Prostate gland (tissue), 2 donors: ENCODE results near the gene IPO5. TPM values are rescaled to one million over a fixed set of nuclear protein-coding genes. Genes with fewer than 3 reads are reported as not detected.
"Not testable (repeated sequence)": the region's sequence is repeated elsewhere in the genome, so short reads cannot be mapped to it uniquely, and the experiment has no call there.

Experiments used
- DNase-seq: peaks from one replicate; pipeline ENCODE4 v3.0.0-alpha.2; 2019; ENCODE audit warnings: low spot score
- H3K27ac ChIP-seq, 2 donors: fragments of 200-600 bp; sonication (generic); 2 replicates each; pipeline ENCODE4 v1.5.1; 2017 to 2019
- H3K27me3 ChIP-seq: fragments of 200-600 bp; sonication (generic); replicated peaks from 2 replicates; pipeline ENCODE4 v1.5.1; 2019; ENCODE audit not compliant: insufficient read depth
- H3K36me3 ChIP-seq, 2 donors: fragments of 200-600 bp; sonication (generic); 1 replicate in 1 of 2; 2 replicates in 1 of 2; pipeline versions ENCODE4 v1.5.1 to v1.8.1; 2017 to 2019
- H3K4me1 ChIP-seq: fragments of 200-600 bp; sonication (generic); replicated peaks from 2 replicates; pipeline ENCODE4 v1.5.1; 2019
- H3K4me3 ChIP-seq, 2 donors: fragments of 200-600 bp; sonication (generic); 2 replicates each; pipeline ENCODE4 v1.5.1; 2017 to 2019
- H3K9me3 ChIP-seq: fragments of 200-600 bp; sonication (generic); 2 replicates; pipeline ENCODE4 v1.5.1; 2017
- POLR2A ChIP-seq: fragments of 450-650 bp; IDR thresholded peaks from one replicate; pipeline ENCODE4 v1.6.1; 2016; ENCODE audit warnings: antibody characterized with exemption, mild to moderate bottlenecking
- POLR2AphosphoS5 ChIP-seq: sonication (generic); formaldehyde crosslinking; IDR thresholded peaks from one replicate; pipeline ENCODE4 v1.6.1; 2017; ENCODE audit warnings: antibody characterized with exemption
- WGBS: methylation state at CpG from one replicate; pipeline ENCODE4 v1.1.5; 2018; 5-methylcytosine and 5-hydroxymethylcytosine counted together
- intact Hi-C: fragments of 100-400 bp; cut with DNase I; formaldehyde crosslinking; loops from one replicate; pipeline ENCODE4 v1.14.2; 2022
- total RNA-seq, 2 donors: library from RNA; depleted of rRNA; stranded (reverse); fragments of >200 nt; gene quantifications; one replicate each; pipeline ENCODE4 v1.1.0, GENCODE V29; 2016
- TF ChIP-seq, protein P1 (sequence below), 4 experiments: fragments of 200-600 bp in 2 of 4; fragments of 450-650 bp in 2 of 4; sonication (generic) in 2 of 4; IDR thresholded peaks; 1 replicate in 3 of 4; 2 replicates in 1 of 4; pipeline ENCODE4 v1.5.1; 2016 to 2019; ENCODE audit warnings: antibody characterized with exemption in 4 of 4, mild to moderate bottlenecking in 2 of 4, moderate library complexity in 2 of 4

Gene IPO5
- total RNA-seq, 2 donors from 2014 or later, result 59.4 to 117 TPM

DNA sequence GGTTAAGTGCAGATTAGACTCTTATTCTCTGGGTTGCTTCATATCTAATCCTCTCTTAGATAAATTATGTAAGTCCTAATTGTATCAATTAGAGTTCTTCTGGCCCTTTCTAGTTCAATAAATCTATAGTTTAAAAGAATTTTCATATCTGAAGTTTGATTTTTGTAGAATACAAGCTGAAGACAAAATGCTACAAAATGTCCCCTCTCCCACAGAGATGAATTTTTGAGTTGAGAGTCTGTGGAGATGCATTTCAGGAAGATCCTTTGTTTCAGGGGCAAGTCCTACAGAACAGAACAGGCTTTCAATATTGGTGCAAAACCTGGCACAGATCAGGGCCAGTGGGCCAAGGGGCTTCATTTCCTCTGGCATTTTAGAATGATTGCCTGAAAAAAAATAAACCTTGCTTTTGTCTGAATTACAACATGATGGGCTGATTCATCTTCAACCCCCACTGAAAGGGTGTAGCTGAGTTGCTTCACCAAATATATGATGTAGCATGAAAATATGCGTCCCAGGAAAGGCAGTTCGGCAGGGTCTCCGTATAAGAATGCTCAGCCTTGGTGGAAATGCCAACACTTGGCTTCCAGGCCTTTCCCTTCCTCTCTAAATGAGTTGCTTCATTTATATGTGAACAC lies 6.4 kb upstream of the IPO5 start:
- H3K9me3 ChIP-seq, result no peaks in the 10 kb centered on the region
- H3K27ac ChIP-seq, result no peak overlapping the region
- H3K4me3 ChIP-seq, result no peak overlapping the region
- H3K4me1 ChIP-seq, result no peaks in the 10 kb centered on the region
- intact Hi-C loops, result no loop called here
- H3K27me3 ChIP-seq, result no peaks in the 10 kb centered on the region
- TF ChIP-seq POLR2A, result no peak
- TF ChIP-seq POLR2AphosphoS5, result no peak
- TF ChIP-seq, protein P1, sequence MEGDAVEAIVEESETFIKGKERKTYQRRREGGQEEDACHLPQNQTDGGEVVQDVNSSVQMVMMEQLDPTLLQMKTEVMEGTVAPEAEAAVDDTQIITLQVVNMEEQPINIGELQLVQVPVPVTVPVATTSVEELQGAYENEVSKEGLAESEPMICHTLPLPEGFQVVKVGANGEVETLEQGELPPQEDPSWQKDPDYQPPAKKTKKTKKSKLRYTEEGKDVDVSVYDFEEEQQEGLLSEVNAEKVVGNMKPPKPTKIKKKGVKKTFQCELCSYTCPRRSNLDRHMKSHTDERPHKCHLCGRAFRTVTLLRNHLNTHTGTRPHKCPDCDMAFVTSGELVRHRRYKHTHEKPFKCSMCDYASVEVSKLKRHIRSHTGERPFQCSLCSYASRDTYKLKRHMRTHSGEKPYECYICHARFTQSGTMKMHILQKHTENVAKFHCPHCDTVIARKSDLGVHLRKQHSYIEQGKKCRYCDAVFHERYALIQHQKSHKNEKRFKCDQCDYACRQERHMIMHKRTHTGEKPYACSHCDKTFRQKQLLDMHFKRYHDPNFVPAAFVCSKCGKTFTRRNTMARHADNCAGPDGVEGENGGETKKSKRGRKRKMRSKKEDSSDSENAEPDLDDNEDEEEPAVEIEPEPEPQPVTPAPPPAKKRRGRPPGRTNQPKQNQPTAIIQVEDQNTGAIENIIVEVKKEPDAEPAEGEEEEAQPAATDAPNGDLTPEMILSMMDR (IDR thresholded peaks at IDR 0.05), result no peak
- DNase-seq, result no peak
- H3K36me3 ChIP-seq, result no peaks in the 10 kb centered on the region
- WGBS, result 63% methylated on average over 3 of the region's 3 CpGs

DNA sequence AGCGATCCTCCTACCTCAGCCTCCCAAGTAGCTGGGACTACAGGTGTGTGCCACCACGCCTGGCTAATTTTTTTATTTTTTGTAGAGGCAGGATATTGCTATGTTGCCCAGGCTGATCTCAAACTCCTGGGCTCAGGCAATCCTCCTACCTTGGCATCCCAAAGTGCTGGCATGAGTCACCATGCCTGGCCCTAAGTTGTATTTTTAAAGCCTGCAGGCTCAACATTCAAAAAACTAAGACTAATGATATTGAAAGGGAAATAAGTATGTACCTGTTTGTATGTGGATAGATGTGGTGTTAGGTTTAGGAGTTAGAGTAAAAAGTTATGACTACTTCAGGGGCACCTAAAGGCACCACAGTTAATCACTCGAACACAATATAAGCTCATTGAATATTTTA lies 5.4 kb upstream of the IPO5 start:
- intact Hi-C loops, result no loop called here

DNA sequence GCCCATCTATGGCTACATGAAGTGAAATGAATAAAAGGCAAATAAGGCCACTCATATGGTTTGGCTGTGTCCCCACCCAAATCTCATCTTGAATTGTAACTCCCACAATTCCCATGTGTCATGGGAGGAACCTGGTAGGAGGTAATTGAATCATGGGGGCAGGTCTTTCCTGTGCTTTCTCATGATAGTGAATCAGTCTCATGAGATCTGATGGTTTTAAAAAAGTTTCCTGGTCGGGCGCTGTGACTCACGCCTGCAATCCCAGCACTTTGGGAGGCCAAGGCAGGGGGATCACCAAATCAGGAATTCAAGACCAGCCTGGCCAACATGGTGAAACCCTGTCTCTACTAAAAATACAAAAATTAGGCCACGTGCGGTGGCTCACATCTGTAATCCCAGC lies 4.2 kb upstream of the IPO5 start:
- not testable (repeated sequence) for DNase-seq

More for the DNA sequence above, 5.4 kb upstream of the IPO5 start:
- 96% methylated on average over 3 of the region's 3 CpGs for WGBS
- H3K36me3 ChIP-seq, result no peaks in the 10 kb centered on the region
- TF ChIP-seq POLR2AphosphoS5 (no peak), POLR2A (no peak)
- TF ChIP-seq, protein P1 (IDR thresholded peaks at IDR 0.05), result no peak
- no peaks in the 10 kb centered on the region for H3K9me3 ChIP-seq
- no peak overlapping the region for H3K27ac ChIP-seq
- DNase-seq, result no peak
- H3K27me3 ChIP-seq, result no peaks in the 10 kb centered on the region
- H3K4me1 ChIP-seq, result no peaks in the 10 kb centered on the region
- no peak overlapping the region for H3K4me3 ChIP-seq

DNA sequence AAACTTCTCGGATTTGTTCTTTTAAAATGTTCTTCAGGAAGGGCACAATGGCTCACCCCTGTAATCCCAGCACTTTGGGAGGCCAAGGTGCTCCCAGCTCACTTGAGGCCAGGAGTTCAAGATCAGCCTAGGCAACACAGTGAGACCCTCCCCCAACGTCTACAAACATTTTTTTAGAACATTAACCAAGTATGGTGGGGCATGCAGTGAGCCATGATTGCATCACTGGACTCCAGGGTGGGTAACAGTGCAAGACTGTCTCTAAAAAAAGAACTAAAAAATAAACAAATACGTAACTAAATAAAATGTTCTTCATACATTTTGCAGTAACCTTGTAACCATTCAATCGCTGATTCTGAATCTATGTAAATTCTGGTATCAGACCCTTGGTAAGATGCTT lies 2.1 kb upstream of the IPO5 start:
- WGBS, result 91% methylated on average over 4 of the region's 4 CpGs
- DNase-seq, result no peak
- Histone ChIP-seq H3K27ac (no peak overlapping the region), H3K9me3 (no peaks in the 10 kb centered on the region), H3K4me1 (no peaks in the 10 kb centered on the region), H3K27me3 (no peaks in the 10 kb centered on the region), H3K4me3 (no peak overlapping the region), H3K36me3 (no peaks in the 10 kb centered on the region)
- TF ChIP-seq, protein P1 (IDR thresholded peaks at IDR 0.05), result no peak
- TF ChIP-seq POLR2A (no peak), POLR2AphosphoS5 (no peak)
- intact Hi-C loops, result no loop called here

More for the DNA sequence above, 4.2 kb upstream of the IPO5 start:
- H3K9me3 ChIP-seq, H3K27me3 ChIP-seq, intact Hi-C loops, H3K36me3 ChIP-seq, H3K4me3 ChIP-seq, H3K27ac ChIP-seq, H3K4me1 ChIP-seq: not testable (repeated sequence)
- WGBS, result 92% methylated on average over 5 of the region's 5 CpGs

DNA sequence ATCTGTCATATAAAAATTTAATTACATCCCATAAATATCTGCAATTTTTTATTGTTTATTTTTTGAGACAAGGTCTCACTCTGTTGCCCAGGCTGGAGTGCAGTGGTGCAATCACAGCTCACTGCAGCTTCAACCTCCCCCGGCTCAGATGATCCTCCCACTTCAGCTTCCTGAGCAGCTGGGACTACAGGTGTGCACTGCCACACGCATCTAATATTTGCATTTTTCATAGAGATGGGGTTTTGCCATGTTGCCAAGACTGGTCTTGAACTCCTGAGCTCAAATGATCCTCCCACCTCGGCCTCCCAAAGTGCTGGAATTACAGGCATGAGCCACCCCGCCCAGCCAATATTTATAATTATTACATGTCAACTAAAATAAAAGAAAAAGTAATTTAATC lies 644 bp upstream of the IPO5 start:
- WGBS, result 56% methylated on average over 4 of the region's 4 CpGs
- H3K27me3 ChIP-seq, H3K4me3 ChIP-seq, H3K9me3 ChIP-seq, DNase-seq, H3K27ac ChIP-seq, H3K4me1 ChIP-seq, H3K36me3 ChIP-seq, intact Hi-C loops: not testable (repeated sequence)

DNA sequence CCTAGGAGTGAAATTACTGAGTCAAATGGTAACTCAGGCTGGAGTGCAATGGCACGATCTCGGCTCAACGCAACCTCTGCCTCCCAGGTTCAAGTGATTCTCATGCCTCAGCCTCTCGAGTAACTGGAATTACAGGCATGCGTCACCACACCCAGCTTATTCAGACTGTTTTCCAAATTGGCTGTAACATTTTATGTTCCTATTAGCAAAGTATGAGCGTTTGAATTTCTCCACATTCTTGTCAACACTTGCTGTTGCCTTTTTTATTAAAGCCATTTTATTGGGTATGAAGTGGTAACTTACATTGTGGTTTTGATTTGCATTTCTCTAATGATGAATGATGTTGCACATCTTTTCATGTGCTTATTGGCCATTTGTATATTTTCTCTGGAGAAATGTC lies 7.9 kb downstream of the IPO5 start:
- Histone ChIP-seq H3K9me3 (no peaks in the 10 kb centered on the region), H3K4me3 (no peak overlapping the region), H3K4me1 (no peaks in the 10 kb centered on the region), H3K27me3 (no peaks in the 10 kb centered on the region), H3K27ac (no peak overlapping the region), H3K36me3 (no peaks in the 10 kb centered on the region)
- no peak for DNase-seq
- intact Hi-C loops, result no loop called here
- WGBS, result 84% methylated on average over 6 of the region's 6 CpGs
- TF ChIP-seq, protein P1 (IDR thresholded peaks at IDR 0.05), result no peak
- TF ChIP-seq POLR2A, result no peak
- no peak for TF ChIP-seq POLR2AphosphoS5
